Central memory CD8-positive, alpha-beta T cell (primary cell): ENCODE measurements around the gene SERPINB7.

Source experiments
- ATAC-seq: fragments of 150-1000 bp; cut with Tn5 transposase; replicated peaks from 2 replicates; pipeline ENCODE4 v1.10.0; 2022; ENCODE audit warnings: mild to moderate bottlenecking, moderate FRiP score, moderate number of reproducible peaks; ENCODE audit not compliant: poor library complexity, severe bottlenecking; ENCODE audit errors: extremely low read depth
- DNase-seq, 2 donors: peaks; one replicate each; pipeline ENCODE4 v3.0.0; 2021; ENCODE audit warnings: low spot score in 2 of 2
- H3K27ac Mint-ChIP-seq: one replicate; pipeline ENCODE4 v1.8.0; 2022; ENCODE audit warnings: low read depth, mild to moderate bottlenecking, moderate library complexity, mixed read lengths
- H3K27me3 Mint-ChIP-seq: one replicate; pipeline ENCODE4 v1.8.0; 2022; ENCODE audit warnings: mixed read lengths
- H3K36me3 Mint-ChIP-seq: one replicate; pipeline ENCODE4 v1.8.0; 2022; ENCODE audit warnings: mild to moderate bottlenecking, moderate library complexity, mixed read lengths; ENCODE audit not compliant: insufficient read depth
- H3K4me1 Mint-ChIP-seq: one replicate; pipeline ENCODE4 v1.8.0; 2022; ENCODE audit warnings: mixed read lengths
- H3K4me3 Mint-ChIP-seq: one replicate; pipeline ENCODE4 v1.8.0; 2022; ENCODE audit warnings: mild to moderate bottlenecking, moderate library complexity, mixed read lengths
- H3K9me3 Mint-ChIP-seq: one replicate; pipeline ENCODE4 v1.8.0; 2022; ENCODE audit warnings: mixed read lengths

The SERPINB7 gene, protein sequence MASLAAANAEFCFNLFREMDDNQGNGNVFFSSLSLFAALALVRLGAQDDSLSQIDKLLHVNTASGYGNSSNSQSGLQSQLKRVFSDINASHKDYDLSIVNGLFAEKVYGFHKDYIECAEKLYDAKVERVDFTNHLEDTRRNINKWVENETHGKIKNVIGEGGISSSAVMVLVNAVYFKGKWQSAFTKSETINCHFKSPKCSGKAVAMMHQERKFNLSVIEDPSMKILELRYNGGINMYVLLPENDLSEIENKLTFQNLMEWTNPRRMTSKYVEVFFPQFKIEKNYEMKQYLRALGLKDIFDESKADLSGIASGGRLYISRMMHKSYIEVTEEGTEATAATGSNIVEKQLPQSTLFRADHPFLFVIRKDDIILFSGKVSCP

DNA sequence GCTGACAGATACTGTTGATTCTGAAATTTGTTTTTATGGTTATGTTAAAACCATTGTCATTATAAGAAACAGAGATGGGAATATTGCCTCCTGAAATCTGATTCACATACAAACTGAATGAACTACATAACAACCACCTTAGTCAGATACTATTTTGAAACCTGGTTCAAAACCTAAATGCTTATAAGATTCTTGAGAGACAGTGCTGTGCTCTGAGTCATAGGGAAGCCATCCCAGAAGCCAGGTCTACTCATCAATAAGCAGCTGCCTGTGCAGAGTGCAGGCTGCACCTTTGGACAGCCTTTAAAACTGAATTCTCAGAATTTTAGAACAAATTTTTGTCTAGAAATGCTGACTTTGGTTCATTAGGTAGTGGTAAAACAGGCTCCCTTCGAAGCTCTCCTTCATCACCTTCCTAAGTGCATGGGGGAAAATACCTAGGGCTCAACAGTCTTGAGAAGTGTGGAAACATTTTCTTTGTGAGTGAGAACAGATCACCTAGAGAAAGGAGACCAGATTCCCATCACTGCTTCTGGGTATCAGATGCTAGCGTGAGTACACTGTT is at the start of gene SERPINB7:
Gene SERPINB7 (plus strand): TSS at position 253 of the 565 bp plus-strand sequence. CDS start 6,955 bp downstream, outside the sequence.
- DNase-seq (no peak), ATAC-seq (no peak)

DNA sequence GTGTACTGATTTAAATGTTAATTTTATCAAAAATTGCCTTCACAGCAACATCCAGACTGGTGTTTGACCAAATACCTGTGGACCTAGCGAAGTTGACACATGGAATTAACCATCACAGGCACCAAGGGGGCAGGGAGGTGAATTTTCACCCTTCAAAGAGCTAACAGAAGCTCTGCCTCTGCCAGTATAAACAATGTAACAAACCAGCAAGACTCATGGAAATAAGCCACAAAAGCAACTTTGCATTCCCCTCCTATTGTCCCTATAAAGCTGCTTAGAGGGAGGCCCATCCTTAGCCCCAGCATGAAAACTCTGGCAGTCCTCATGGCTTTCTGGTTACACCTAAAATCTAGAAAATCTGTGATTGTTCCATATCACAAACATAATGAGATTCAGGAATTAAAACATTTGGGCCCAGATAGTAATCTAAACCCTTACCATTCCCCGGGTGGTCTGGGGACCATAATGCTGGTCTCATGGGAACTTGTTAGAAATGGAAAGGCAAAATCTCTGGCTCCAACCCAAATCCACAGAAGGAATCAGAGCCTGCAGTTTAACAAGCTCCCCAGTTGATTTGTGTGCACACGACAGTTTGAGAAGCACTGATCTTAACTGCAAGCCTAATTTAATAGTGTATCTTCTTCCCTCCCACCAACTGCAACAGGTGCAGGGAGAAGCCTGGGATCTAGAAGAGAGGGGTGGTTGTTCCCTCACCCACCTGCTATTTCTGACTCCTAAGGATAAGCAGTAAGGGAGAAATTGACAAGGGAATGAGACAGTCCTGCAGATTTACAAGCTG is 49.3 kb upstream of the SERPINB7 start:
- H3K9me3 Mint-ChIP-seq, result no peaks in the 10 kb centered on the region
- peaks cover 14% of the 10 kb centered on the region for H3K27me3 Mint-ChIP-seq
- DNase-seq, result no peak

More for the DNA sequence above, at the start of gene SERPINB7:
- Mint-ChIP-seq H3K9me3 (no peaks in the 10 kb centered on the region), H3K27me3 (peaks cover 32% of the 10 kb centered on the region), H3K36me3 (no peaks in the 10 kb centered on the region), H3K4me3 (no peak within 1 kb of the TSS), H3K4me1 (no peaks in the 10 kb centered on the region), H3K27ac (no peak within 1 kb of the TSS)

DNA sequence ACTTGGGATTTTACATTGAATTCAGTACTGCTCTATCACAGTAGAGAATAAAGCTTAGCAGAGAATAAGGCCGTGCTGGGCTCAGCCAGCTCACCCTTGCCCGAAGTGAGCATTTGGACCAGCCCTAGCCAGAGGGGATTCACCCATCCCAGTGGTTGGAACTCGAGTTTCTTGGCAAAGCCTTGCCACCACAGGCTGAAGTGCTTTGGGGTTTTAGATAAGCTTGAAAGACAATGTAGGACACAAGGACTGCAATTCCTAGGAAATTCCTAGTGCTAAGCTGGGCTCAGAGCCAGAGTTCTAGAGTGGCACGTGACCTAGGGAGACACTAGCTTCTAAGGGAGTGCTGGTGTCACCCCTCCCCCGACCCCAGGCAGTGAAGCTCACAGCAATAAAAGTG is 44.4 kb upstream of the SERPINB7 start:
- no peak overlapping the region for H3K27ac Mint-ChIP-seq
- H3K9me3 Mint-ChIP-seq, result no peaks in the 10 kb centered on the region
- DNase-seq (no peak), ATAC-seq (no peak)
- H3K36me3 Mint-ChIP-seq, result no peaks in the 10 kb centered on the region
- H3K4me1 Mint-ChIP-seq, result no peaks in the 10 kb centered on the region
- H3K4me3 Mint-ChIP-seq, result no peak overlapping the region
- peaks cover 29% of the 10 kb centered on the region for H3K27me3 Mint-ChIP-seq

More for the DNA sequence above, 49.3 kb upstream of the SERPINB7 start:
- ATAC-seq, result no peak
- Mint-ChIP-seq H3K4me3 (no peak overlapping the region), H3K4me1 (no peaks in the 10 kb centered on the region), H3K27ac (no peak overlapping the region), H3K36me3 (no peaks in the 10 kb centered on the region)

DNA sequence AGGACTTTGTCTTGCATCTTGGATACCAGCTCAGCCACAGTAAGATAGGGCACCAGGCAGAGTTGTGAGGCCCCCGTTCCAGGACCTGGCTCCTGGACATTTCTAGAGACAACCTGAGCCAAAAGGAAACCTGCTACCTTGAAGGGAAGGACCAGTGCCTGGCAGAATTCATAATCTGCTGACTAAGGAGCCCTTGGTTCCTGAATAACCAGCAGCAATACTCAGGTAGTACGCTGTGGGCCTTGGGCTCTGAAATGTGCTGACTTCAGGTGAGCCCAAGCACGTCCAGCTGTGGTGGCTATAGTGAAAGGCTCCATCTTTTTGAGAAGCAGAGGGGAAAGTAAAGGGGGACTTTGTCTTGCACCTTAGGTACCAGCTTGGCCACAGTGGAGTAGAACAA is 44.0 kb upstream of the SERPINB7 start:
- Mint-ChIP-seq H3K4me3 (no peak overlapping the region), H3K9me3 (no peaks in the 10 kb centered on the region), H3K27ac (no peak overlapping the region), H3K27me3 (peaks cover 29% of the 10 kb centered on the region), H3K4me1 (no peaks in the 10 kb centered on the region), H3K36me3 (no peaks in the 10 kb centered on the region)
- ATAC-seq, result no peak
- no peak for DNase-seq

DNA sequence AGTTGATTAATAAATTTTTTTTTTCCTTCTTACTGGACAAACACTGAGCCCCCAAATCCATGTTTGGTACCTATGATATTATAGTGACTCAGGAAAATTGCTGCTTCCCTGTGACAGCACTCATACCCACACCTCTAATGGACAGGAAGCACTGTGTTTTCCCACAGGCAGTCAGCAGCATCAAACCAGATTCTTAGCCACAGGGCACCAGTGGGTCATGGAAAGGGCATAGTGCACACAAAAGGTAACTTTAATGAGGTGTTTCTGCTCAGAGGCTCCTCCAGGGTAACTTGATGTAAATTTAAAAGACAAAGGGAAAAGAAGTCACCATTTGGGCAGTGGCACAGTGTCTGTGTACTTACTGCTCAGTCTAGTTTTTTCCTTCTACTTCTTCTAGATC is 38.3 kb upstream of the SERPINB7 start:
- Mint-ChIP-seq H3K36me3 (no peaks in the 10 kb centered on the region), H3K4me3 (no peak overlapping the region), H3K27me3 (peaks cover 5% of the 10 kb centered on the region), H3K4me1 (no peaks in the 10 kb centered on the region), H3K27ac (no peak overlapping the region), H3K9me3 (no peaks in the 10 kb centered on the region)
- no peak for DNase-seq
- no peak for ATAC-seq

DNA sequence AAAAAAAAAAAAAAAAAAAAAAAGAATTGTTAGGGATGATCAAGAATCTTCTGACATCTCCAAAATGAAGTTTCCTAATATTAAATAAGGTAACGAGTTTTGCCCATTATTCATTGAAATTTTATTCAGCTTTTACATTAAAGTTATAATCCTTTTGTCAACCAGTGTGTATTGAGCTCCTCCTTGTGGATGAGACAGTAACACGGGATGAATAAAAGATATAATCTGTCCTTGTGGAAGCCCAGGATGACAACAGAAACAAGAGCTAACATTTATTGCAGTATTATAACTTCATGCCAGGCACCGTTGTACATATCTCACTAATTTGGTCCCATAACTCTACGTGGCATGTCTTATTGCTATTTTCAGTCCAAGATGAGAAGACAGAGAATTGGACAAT is 33.4 kb upstream of the SERPINB7 start:
- Mint-ChIP-seq H3K27ac (no peak overlapping the region), H3K4me1 (no peaks in the 10 kb centered on the region), H3K27me3 (peaks cover 11% of the 10 kb centered on the region), H3K36me3 (no peaks in the 10 kb centered on the region), H3K9me3 (no peaks in the 10 kb centered on the region), H3K4me3 (no peak overlapping the region)
- DNase-seq, result no peak
- ATAC-seq, result no peak

DNA sequence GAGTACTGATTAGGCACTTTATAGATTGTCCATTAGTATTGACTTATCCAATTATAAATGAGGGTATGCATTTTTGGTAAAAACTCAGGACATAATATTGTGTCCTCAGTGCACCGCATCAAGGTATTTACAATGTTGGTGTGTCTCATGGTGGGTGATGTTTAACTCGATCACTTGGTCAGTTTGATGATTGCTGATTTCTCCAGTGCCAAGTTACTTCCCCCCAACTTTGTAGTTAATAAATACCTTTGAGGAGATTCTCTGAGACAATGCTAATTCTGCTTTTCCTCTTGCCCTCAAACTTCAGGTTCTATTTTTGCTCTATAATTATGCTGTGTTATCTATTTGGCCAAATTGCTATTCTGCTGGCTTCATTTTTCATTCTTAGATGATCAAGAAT is 28.2 kb upstream of the SERPINB7 start:
- no peak for DNase-seq
- H3K4me3 Mint-ChIP-seq, result no peak overlapping the region
- peaks cover 19% of the 10 kb centered on the region for H3K27me3 Mint-ChIP-seq
- ATAC-seq, result no peak
- H3K27ac Mint-ChIP-seq, result no peak overlapping the region
- H3K9me3 Mint-ChIP-seq, result no peaks in the 10 kb centered on the region
- H3K36me3 Mint-ChIP-seq, result no peaks in the 10 kb centered on the region
- H3K4me1 Mint-ChIP-seq, result no peaks in the 10 kb centered on the region

DNA sequence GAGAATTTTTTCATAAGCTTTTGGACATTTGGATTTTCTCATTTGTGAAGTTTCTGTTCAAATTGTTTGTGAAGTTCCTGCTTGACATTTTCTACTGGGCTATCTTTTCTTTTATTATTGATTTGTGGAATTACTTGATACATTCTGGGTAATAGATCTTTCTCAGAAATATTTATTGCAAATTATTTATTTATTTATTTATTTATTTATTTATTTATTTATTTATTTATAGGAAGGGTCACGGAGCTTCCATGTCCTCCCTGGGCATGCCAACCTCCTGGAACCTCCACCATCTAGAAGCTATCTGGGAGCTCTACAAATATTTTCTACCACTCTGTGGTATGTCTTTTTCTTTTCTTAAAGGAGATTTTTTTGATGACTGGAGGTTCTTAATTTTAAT is 25.7 kb upstream of the SERPINB7 start:
- Mint-ChIP-seq H3K36me3 (no peaks in the 10 kb centered on the region), H3K9me3 (no peaks in the 10 kb centered on the region), H3K4me3 (no peak overlapping the region), H3K4me1 (no peaks in the 10 kb centered on the region), H3K27ac (no peak overlapping the region), H3K27me3 (peaks cover 17% of the 10 kb centered on the region)
- ATAC-seq (no peak), DNase-seq (no peak)

DNA sequence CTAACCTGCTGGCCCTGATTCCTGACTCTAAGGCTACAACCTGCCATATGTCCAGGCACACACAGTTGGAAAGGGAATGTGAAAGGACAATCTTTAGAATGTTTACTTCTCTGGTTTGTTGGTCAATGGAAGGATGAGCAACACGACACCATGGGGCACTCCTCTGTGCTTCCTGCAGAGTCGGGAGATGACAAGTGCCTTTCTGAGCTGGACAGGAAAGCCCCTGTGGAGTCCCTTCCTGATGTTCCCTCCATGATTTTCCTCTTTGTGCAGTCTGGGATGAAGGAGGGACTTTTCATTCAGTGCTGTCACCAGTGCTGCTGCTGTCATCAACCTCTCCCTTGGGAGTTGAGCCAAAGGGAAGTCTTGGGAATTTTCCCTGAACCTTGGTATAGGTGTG is 22.6 kb upstream of the SERPINB7 start:
- no peak overlapping the region for H3K4me3 Mint-ChIP-seq
- ATAC-seq (no peak), DNase-seq (no peak)
- H3K27me3 Mint-ChIP-seq, result peaks cover 19% of the 10 kb centered on the region
- no peaks in the 10 kb centered on the region for H3K36me3 Mint-ChIP-seq
- H3K27ac Mint-ChIP-seq, result no peak overlapping the region
- H3K9me3 Mint-ChIP-seq, result no peaks in the 10 kb centered on the region
- no peaks in the 10 kb centered on the region for H3K4me1 Mint-ChIP-seq

DNA sequence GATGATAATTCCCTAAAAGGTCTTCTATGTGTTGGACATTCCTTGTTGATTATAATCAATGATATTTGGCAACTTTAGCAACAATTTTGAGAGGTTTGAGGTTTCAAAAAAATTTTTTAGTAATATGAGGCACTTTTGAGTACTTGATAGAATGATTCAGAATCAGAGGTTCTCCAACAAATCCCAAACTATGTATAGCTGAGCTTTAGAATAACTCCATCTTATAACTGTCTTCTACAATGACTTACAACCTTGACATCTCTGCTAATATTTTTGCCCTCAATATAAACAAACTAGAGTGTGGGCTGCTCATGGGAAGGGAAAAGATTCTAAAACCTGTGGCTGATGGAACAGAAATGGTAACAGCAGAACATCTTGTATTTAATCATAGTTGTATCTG is 21.5 kb upstream of the SERPINB7 start:
- Mint-ChIP-seq H3K4me3 (no peak overlapping the region), H3K4me1 (no peaks in the 10 kb centered on the region), H3K27ac (no peak overlapping the region), H3K36me3 (no peaks in the 10 kb centered on the region), H3K9me3 (no peaks in the 10 kb centered on the region), H3K27me3 (peaks cover 11% of the 10 kb centered on the region)
- no peak for DNase-seq
- no peak for ATAC-seq

DNA sequence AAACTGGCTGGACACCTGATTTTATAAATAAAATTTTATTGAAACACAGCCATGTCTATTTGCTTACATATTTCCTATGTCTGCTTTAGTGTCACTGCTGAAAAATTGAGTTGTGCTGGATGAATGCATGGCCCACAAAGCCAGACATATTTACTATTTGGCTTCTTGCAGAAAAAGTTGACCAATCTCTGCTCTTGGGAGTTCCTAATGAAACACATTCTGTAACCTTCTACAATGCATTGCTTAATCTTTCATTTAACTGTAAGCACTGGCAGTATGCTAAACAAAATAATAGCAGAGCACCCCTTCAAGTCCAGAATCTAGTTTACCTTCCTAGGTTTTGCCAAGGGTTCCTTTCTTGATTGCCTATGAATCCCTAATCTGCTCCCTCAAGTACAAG is 17.7 kb upstream of the SERPINB7 start:
- no peaks in the 10 kb centered on the region for H3K9me3 Mint-ChIP-seq
- peaks cover 11% of the 10 kb centered on the region for H3K27me3 Mint-ChIP-seq
- ATAC-seq (no peak), DNase-seq (no peak)
- H3K4me3 Mint-ChIP-seq, result no peak overlapping the region
- no peak overlapping the region for H3K27ac Mint-ChIP-seq
- H3K4me1 Mint-ChIP-seq, result no peaks in the 10 kb centered on the region
- no peaks in the 10 kb centered on the region for H3K36me3 Mint-ChIP-seq

DNA sequence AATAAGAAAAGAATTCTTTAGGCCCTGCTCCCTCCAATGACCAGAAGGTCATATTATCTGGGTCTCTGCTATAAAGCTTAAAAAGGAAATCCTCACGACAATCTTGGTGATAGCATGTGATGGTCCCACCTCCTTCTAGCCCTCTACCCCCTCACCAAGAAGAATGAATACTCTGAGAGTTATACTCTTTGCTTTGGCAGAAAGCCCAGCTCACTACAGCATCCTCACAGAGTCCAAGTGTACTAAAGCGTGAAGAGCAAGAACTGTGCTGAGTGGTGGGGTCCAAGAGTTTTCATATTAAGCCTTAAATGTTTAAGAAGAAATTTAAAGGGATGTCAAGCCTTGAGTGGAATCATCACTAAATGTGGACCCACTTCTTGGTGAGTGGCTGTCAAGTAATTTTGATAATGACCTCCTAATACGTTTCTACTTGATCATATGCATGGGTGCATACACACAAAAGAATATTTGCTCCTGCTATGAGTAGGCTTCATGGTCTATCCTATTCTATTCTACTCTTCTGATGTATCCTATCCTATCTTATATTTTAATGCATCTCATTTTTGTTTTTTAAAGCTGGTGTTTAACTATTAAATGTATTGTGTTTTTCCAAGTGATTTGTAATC is 16.5 kb upstream of the SERPINB7 start:
- Mint-ChIP-seq H3K9me3 (no peaks in the 10 kb centered on the region), H3K36me3 (no peaks in the 10 kb centered on the region), H3K4me1 (no peaks in the 10 kb centered on the region), H3K27me3 (peaks cover 9% of the 10 kb centered on the region), H3K27ac (no peak overlapping the region), H3K4me3 (no peak overlapping the region)
- ATAC-seq (no peak), DNase-seq (no peak)
